Measurements from ENCODE around the gene TRIM71.
"Not testable (repeated sequence)": the region's sequence is repeated elsewhere in the genome, so short reads cannot be mapped to it uniquely, and the experiment has no call there.

TRIM71 gene

GRCh38 chr3:32820430-32820829, 2.6 kb downstream of the TRIM71 start:
- DNase-seq, result no peak

GRCh38 chr3:32820971-32821685, 3.3 kb downstream of the TRIM71 start:
- no peak for DNase-seq

- DNase-seq, result no peak
Observed at GRCh38 chr3:32821686-32822296, 4.0 kb downstream of the TRIM71 start.

- no peak for DNase-seq
Observed at GRCh38 chr3:32822609-32823498, 5.1 kb downstream of the TRIM71 start.

- not testable (repeated sequence) for DNase-seq
Observed at GRCh38 chr3:32823641-32824184, 5.9 kb downstream of the TRIM71 start.

GRCh38 chr3:32825601-32826375, 8.0 kb downstream of the TRIM71 start:
- no peak for DNase-seq

GRCh38 chr3:32831062-32831461, 13.3 kb downstream of the TRIM71 start:
- DNase-seq, result no peak

GRCh38 chr3:32831791-32832190, 14.0 kb downstream of the TRIM71 start:
- DNase-seq, result no peak

- DNase-seq, result no peak
Observed at GRCh38 chr3:32832193-32832592, 14.4 kb downstream of the TRIM71 start.

GRCh38 chr3:32835049-32835371, 17.2 kb downstream of the TRIM71 start:
- DNase-seq, result no peak

GRCh38 chr3:32835961-32836360, 18.2 kb downstream of the TRIM71 start:
- no peak for DNase-seq

GRCh38 chr3:32836601-32837000, 18.8 kb downstream of the TRIM71 start:
- no peak for DNase-seq

- no peak for DNase-seq
Observed at GRCh38 chr3:32837366-32837765, 19.6 kb downstream of the TRIM71 start.

- no peak for DNase-seq
Observed at GRCh38 chr3:32837789-32838188, 20.0 kb downstream of the TRIM71 start.

- no peak for DNase-seq
Observed at GRCh38 chr3:32839714-32840085, 21.9 kb downstream of the TRIM71 start.

- no peak for DNase-seq
Observed at GRCh38 chr3:32840086-32840841, 22.5 kb downstream of the TRIM71 start.

GRCh38 chr3:32841341-32841740, 23.5 kb downstream of the TRIM71 start:
- DNase-seq, result no peak

- DNase-seq, result no peak
Observed at GRCh38 chr3:32841867-32842470, 24.2 kb downstream of the TRIM71 start.

GRCh38 chr3:32842531-32842931, 24.7 kb downstream of the TRIM71 start:
- DNase-seq, result no peak

GRCh38 chr3:32842987-32843386, 25.2 kb downstream of the TRIM71 start:
- no peak for DNase-seq

GRCh38 chr3:32843510-32844321, 25.9 kb downstream of the TRIM71 start:
- DNase-seq, result no peak

All from NCI-H2107 (cell line).